T follicular helper cell (primary cell): ENCODE data around the gene GHRL.
A peak's percentile ranks its signal among the peaks of the same experiment; 100 is the strongest.
"Not testable (repeated sequence)": the region's sequence is repeated elsewhere in the genome, so short reads cannot be mapped to it uniquely, and the experiment has no call there.

Source experiments
- DNase-seq: peaks from one replicate; pipeline ENCODE4 v3.0.0-alpha.2; 2020; ENCODE audit warnings: low read depth

GHRL gene

GRCh38 chr3:10298064-10298463, 5.3 kb upstream of the GHRL start:
- DNase-seq: not testable (repeated sequence)

GRCh38 chr3:10294030-10294586, 1.4 kb upstream of the GHRL start:
- no peak for DNase-seq

DNA sequence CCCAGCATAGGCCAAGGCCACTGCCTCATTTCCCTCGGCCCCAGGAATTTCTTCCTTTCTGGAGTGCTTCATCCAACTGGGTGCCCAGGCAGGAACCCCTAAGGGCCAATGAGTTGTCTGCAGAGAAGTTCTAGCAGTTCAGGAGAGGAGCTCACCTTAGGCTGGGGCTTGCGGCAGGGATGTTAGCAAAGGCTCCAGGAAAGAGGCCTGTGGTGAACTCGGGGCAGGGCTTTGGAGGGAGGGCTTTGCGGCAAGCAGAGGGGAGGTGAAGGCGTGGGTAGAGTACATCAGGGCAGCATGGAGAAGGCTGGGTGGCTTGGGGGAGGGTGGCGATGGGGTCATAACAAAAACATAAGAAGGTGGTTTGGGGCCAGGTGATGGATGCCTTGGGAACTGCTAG, 1.1 kb downstream of the GHRL start:
- DNase-seq: no peak

DNA sequence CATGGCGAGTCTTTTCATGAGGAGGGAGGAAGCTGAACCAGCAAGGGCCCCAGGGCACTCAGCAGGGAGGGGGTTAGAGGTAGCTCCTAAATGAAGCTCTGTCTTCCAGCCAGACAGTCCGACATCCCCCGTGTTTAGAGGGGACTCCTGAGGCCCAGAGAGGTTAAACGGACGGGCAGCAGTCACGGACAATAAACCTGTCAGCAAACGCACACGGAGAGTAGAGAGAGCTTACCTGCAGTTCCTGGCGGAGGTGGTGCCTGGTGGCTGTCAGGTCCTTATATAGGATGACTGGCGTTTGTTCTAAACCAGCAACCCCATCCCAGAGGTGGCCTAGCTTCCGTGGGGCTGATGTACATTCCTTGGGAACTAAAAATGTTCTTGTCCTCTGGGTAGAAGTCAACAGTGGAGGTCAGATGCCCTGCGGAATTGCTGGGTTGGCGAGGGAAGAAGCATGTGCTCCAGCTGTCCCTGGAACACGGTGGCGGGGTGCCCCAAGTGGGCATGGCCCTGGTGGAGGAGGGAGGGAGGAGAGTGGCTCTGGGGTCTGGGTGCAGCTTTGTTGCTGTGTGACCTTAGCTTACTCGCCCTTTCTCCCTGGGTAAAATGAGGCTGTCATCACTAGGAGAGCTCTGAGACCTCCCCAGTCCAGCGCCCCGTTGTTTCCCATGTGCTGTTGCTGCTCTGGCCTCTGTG, 2.1 kb downstream of the GHRL start:
- DNase-seq: no peak

GRCh38 chr3:10289787-10290355, 2.9 kb downstream of the GHRL start:
- no peak for DNase-seq

DNA sequence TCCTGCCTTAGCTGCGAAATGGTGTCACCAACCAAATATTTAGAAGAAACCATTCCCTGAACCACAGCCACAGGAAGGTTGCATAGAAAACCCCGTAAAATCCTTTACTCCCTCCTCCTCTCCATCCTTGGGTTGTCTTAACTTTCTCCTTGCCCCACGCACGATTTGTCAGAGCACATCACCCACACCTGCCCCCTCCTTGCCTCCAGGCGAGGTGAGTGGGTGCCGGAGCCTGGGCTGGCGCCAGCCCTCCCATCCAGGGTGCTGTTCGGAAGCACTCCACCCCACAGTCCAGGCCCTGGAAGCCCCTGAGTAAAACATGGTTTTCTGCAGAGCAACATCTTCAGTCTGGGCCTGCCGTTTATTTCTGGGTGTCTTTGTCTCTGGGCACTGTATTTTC, 3.7 kb downstream of the GHRL start:
- DNase-seq: no peak

- no peak for DNase-seq
Observed at GRCh38 chr3:10288575-10288960, 4.2 kb downstream of the GHRL start.

GRCh38 chr3:10287936-10288574, 4.7 kb downstream of the GHRL start:
- no peak for DNase-seq

DNA sequence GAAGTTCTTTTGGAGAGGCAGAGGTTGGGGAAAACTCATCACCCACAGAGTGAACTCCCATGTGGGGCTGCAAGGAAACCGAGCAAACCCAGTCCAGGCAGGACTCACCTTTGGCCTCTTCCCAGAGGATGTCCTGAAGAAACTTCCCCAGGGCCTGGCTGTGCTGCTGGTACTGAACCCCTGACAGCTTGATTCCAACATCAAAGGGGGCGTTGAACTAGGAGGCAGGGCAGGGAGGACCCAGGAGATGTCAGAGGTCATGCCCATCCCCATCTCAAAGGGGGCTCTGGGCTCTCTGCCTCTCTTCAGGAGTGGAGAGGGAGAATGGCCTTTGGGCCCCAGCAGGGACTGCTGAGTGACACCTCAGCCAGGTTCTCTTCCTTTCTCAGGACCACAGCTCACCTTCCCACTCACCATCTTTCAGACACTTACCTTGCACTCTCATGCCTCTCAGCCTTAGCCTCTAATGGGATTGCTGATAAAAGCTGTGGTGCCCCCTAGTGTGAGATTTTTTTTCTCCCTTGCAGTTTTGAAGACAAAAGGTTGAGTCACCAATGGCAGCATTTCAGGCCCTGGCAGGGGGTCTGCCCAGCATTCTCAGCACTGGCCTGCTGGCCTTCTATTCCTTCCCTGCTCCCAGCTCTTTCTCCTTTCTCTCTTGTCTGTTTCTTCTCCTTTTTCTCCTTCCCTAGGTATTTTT, 6.0 kb downstream of the GHRL start:
- no peak for DNase-seq

- DNase-seq: no peak
Observed at GRCh38 chr3:10286133-10286524, 6.6 kb downstream of the GHRL start.

DNA sequence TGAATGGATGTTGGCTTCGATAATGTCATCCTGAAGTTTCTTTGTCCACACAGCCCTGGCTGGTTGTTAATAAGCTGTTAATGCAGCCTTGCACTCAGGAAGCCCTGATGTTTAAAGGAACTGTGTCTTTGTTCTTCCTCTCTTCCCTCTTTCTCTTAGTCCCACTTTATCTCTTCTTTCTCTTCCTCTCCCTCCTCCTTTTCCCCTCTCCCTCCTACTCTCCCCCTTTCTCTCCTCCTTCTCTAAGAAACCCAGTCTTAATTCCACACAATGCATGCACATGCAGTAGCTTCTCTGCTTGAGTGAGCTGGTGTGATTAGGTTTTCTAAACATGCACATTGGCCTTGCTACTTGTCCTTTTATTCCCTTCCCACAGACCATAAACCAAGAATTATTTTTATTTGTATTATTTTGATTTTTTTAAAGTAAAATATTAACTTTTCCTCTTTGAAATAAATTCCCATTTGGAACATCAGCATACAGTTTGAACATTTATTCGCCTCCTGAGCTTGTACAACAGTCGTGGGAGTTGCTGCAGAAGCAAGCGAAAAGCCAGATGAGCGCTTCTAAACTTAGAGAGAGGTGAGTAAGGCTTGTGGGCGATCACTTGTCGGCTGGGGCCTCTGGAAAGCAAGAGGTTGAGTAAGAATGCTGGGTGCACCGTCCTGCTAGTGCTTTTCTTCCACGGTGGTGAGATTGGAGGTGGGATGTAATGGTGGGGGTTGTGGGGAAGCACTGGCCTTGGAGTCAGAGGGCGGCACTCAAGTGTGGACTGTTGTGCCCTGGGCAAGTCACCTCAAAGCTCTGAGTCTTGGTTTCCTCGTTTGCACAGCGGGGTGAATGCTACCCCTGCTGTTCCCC, 7.2 kb downstream of the GHRL start:
- DNase-seq: no peak

DNA sequence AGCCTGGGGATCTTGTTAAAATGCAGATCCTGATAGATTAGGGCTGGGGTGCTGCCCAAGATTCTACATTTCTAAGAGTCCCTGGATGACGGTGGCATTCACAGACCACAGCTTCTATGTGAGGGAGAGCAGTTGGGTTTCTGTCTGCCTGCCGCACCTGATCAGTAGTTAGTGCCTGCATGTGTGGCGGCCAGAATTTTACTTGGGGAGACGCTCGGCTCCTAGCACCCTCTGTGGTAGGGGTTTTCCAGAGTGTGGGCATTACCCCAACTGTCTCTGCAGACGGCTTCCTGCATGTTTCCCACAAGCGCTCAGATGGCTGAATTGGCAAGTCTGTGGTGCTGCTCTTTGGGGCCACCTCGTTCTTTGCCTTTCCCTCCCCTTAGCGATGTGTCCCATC, 8.3 kb downstream of the GHRL start:
- peak; percentile 8 for DNase-seq

GRCh38 chr3:10283638-10284037, 9.1 kb downstream of the GHRL start:
- DNase-seq: no peak

- no peak for DNase-seq
Observed at GRCh38 chr3:10281951-10282350, 10.8 kb downstream of the GHRL start.

DNA sequence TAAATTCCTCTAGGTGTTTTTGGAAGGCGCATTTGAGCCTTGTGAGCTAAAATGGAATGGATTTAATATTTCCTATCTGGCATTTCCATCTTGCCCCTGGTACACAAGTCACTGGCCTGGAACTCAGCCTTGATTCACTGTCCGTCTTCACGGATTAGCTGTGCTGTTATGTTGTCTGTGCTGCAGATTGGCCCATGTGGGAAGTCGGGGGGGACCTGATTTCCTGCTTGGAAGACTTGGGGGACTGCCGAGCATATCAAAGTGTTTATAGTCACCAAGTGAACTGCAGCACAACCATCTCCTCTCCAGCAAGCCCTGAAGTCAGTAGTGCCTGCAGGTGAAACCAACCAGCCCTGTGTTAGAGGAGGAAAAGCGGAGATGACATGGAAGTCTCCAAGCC, 12.2 kb downstream of the GHRL start:
- no peak for DNase-seq

GRCh38 chr3:10280177-10280529, 12.6 kb downstream of the GHRL start:
- DNase-seq: no peak

DNA sequence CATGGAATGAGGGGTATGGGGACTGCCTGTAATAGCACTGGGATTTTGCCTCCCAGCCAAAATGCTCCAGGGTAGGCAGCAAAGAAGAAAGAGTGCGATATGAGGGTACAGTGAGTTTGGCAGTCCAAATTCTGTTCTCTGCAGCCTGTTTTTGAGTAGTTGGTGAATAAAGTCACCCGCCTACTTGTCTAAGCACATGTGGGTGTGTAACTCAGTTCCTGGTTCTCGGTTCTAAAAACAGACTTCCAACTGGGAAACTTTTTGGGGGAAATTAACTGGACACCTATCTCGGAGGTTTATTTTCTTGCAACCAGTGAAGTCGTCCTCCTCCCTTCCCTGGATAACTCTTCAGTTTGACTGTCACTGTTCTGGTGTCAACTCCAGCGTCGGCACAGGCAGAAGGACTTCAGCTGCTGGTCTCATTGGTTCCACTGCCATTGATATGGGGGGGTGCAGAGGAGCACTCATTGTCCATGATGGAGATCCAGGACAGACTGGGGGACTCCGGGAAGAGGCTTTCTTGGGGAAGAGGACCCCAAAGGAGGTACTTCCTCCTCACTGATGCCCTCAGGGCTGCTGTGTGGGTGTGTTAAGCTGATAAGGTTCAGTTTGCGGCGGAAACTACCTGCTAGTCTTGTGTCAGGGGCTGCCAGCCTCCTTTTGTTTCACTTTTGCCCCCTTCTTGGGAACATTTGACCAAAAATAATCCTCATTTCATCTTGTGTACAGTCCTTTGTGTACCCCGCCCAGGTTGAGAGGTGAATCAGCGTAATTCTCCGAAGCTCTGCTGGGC, 13.2 kb downstream of the GHRL start:
- DNase-seq: no peak

- no peak for DNase-seq
Observed at GRCh38 chr3:10278501-10278900, 14.2 kb downstream of the GHRL start.

GRCh38 chr3:10277115-10277625, 15.6 kb downstream of the GHRL start:
- DNase-seq: no peak

- DNase-seq: no peak
Observed at GRCh38 chr3:10274601-10275000, 18.1 kb downstream of the GHRL start.
